ENCODE results near the gene SPTBN1. TPM values are rescaled to one million over a fixed set of nuclear protein-coding genes. Genes with fewer than 3 reads are reported as not detected.

Gene SPTBN1
- total and polyA plus RNA-seq, 2 of the 13 experiments (the other 11 are each of a cell fraction or from before 2014, with no cell fraction given): 123 to 299 TPM

- TF ChIP-seq ZNF431 (CRISPR knock-in tag; IDR thresholded peaks at IDR 0.05; ENCODE audit: borderline replicate concordance, low read depth) (no peak), KDM6A (CRISPR knock-in tag; IDR thresholded peaks at IDR 0.05; ENCODE audit: low read depth) (no peak), ZFY (CRISPR knock-in tag; IDR thresholded peaks at IDR 0.05) (no peak), ETV5 (CRISPR knock-in tag; IDR thresholded peaks at IDR 0.05; ENCODE audit: borderline replicate concordance) (no peak), ZNF709 (CRISPR knock-in tag; IDR thresholded peaks at IDR 0.05) (no peak), ZNF30 (CRISPR knock-in tag; IDR thresholded peaks at IDR 0.05) (no peak), AFF4 (CRISPR knock-in tag; IDR thresholded peaks at IDR 0.05) (no peak), KLF15 (CRISPR knock-in tag; IDR thresholded peaks at IDR 0.05; ENCODE audit: borderline replicate concordance) (no peak), ZZZ3 (CRISPR knock-in tag; IDR thresholded peaks at IDR 0.05; ENCODE audit: borderline replicate concordance) (no peak), ZBTB10 (CRISPR knock-in tag; IDR thresholded peaks at IDR 0.05; ENCODE audit: borderline replicate concordance) (peak; percentile 99), RARA (CRISPR knock-in tag; IDR thresholded peaks at IDR 0.05) (no peak), TSC22D2 (CRISPR knock-in tag; IDR thresholded peaks at IDR 0.05; ENCODE audit: borderline replicate concordance) (no peak), SOX6 (IDR thresholded peaks at IDR 0.05) (no peak), SOX6 (CRISPR knock-in tag; IDR thresholded peaks at IDR 0.05) (peak; percentile 63), KLF12 (CRISPR knock-in tag; IDR thresholded peaks at IDR 0.05; ENCODE audit: borderline replicate concordance) (no peak), BCLAF1 (IDR thresholded peaks at IDR 0.05) (no peak)
- TF ChIP-seq, protein P1, sequence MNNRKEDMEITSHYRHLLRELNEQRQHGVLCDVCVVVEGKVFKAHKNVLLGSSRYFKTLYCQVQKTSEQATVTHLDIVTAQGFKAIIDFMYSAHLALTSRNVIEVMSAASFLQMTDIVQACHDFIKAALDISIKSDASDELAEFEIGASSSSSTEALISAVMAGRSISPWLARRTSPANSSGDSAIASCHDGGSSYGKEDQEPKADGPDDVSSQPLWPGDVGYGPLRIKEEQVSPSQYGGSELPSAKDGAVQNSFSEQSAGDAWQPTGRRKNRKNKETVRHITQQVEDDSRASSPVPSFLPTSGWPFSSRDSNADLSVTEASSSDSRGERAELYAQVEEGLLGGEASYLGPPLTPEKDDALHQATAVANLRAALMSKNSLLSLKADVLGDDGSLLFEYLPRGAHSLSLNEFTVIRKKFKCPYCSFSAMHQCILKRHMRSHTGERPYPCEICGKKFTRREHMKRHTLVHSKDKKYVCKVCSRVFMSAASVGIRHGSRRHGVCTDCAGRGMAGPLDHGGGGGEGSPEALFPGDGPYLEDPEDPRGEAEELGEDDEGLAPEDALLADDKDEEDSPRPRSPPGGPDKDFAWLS (CRISPR knock-in tag; IDR thresholded peaks at IDR 0.05; ENCODE audit: borderline replicate concordance): no peak
- TF ChIP-seq, protein P2, sequence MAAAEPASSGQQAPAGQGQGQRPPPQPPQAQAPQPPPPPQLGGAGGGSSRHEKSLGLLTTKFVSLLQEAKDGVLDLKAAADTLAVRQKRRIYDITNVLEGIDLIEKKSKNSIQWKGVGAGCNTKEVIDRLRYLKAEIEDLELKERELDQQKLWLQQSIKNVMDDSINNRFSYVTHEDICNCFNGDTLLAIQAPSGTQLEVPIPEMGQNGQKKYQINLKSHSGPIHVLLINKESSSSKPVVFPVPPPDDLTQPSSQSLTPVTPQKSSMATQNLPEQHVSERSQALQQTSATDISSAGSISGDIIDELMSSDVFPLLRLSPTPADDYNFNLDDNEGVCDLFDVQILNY (CRISPR knock-in tag; conservative IDR thresholded peaks at IDR 0.05): no peak
Observed at GRCh38 chr2:54617409-54617808, 161.3 kb downstream of the SPTBN1 start (continued).
